IPS-20b (cell line): ENCODE data around the gene EHHADH.

Experiments
- H3K27ac ChIP-seq: one replicate; pipeline ENCODE4 v1.5.1; 2013; ENCODE audit warnings: low read length
- H3K27me3 ChIP-seq: 2 replicates; pipeline ENCODE4 v1.6.1; 2013; ENCODE audit warnings: mild to moderate bottlenecking, low read length, inconsistent platforms; ENCODE audit not compliant: insufficient read depth
- H3K36me3 ChIP-seq: 2 replicates; pipeline ENCODE4 v1.6.1; 2013; ENCODE audit warnings: low read depth, mild to moderate bottlenecking, inconsistent platforms, low read length, moderate library complexity; ENCODE audit not compliant: insufficient read depth
- H3K4me1 ChIP-seq: 2 replicates; pipeline ENCODE4 v1.6.1; 2013; ENCODE audit warnings: mild to moderate bottlenecking, control low read depth, inconsistent platforms, low read length, moderate library complexity; ENCODE audit not compliant: insufficient read depth
- H3K4me3 ChIP-seq: 2 replicates; pipeline ENCODE4 v1.5.1; 2013; ENCODE audit warnings: mild to moderate bottlenecking, low read length, inconsistent platforms
- H3K9ac ChIP-seq: 2 replicates; pipeline ENCODE4 v1.6.1; 2013; ENCODE audit warnings: low read depth, mild to moderate bottlenecking, inconsistent platforms, low read length, moderate library complexity
- H3K9me3 ChIP-seq: 2 replicates; pipeline ENCODE4 v1.6.1; 2013; ENCODE audit warnings: mild to moderate bottlenecking, low read depth, low read length, inconsistent platforms; ENCODE audit not compliant: insufficient read depth

EHHADH gene

DNA sequence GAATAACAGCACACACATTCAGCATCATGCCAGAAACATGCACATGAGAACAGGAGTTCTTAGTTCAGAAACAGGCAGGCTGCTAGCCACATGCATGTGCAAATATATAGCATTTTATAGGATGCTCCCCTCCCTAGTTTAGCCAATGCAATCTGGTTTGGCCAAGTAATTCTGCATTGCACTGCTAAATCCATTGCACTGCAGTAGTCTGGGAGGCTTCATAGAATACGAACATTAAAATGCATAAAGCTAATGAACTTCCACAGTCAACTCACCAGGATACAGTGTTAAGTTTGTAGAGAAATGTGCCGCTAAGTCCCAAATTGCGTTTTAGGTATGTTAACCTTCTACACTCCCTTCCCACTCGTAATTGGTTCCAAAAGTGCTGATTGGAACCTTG, 41.8 kb downstream of the EHHADH start:
- Histone ChIP-seq H3K9me3 (no peaks in the 10 kb centered on the region), H3K36me3 (no peaks in the 10 kb centered on the region), H3K4me1 (peaks cover 11% of the 10 kb centered on the region), H3K4me3 (no peak overlapping the region), H3K27me3 (no peaks in the 10 kb centered on the region), H3K9ac (no peak overlapping the region), H3K27ac (no peak overlapping the region)

- Histone ChIP-seq H3K27ac (no peak overlapping the region), H3K9ac (no peak overlapping the region), H3K9me3 (no peaks in the 10 kb centered on the region), H3K36me3 (no peaks in the 10 kb centered on the region), H3K27me3 (no peaks in the 10 kb centered on the region), H3K4me1 (no peaks in the 10 kb centered on the region), H3K4me3 (no peak overlapping the region)
These were observed 43.2 kb downstream of the EHHADH start for GRCh38 chr3:185210621-185211142.

- no peaks in the 10 kb centered on the region for H3K9me3 ChIP-seq
- H3K27ac ChIP-seq = no peak overlapping the region
- no peaks in the 10 kb centered on the region for H3K4me1 ChIP-seq
- H3K9ac ChIP-seq = no peak overlapping the region
- no peaks in the 10 kb centered on the region for H3K27me3 ChIP-seq
- H3K36me3 ChIP-seq = no peaks in the 10 kb centered on the region
- H3K4me3 ChIP-seq = no peak overlapping the region
These were observed 45.0 kb downstream of the EHHADH start for GRCh38 chr3:185208823-185209222.

GRCh38 chr3:185207931-185208746, 45.7 kb downstream of the EHHADH start:
- Histone ChIP-seq H3K36me3 (no peaks in the 10 kb centered on the region), H3K27me3 (no peaks in the 10 kb centered on the region), H3K9me3 (no peaks in the 10 kb centered on the region), H3K4me1 (no peaks in the 10 kb centered on the region), H3K4me3 (no peak overlapping the region), H3K9ac (no peak overlapping the region), H3K27ac (no peak overlapping the region)

- Histone ChIP-seq H3K4me3 (no peak overlapping the region), H3K27me3 (no peaks in the 10 kb centered on the region), H3K27ac (no peak overlapping the region), H3K36me3 (no peaks in the 10 kb centered on the region), H3K4me1 (no peaks in the 10 kb centered on the region), H3K9ac (no peak overlapping the region), H3K9me3 (no peaks in the 10 kb centered on the region)
These were observed 46.4 kb downstream of the EHHADH start for GRCh38 chr3:185207481-185207880.

DNA sequence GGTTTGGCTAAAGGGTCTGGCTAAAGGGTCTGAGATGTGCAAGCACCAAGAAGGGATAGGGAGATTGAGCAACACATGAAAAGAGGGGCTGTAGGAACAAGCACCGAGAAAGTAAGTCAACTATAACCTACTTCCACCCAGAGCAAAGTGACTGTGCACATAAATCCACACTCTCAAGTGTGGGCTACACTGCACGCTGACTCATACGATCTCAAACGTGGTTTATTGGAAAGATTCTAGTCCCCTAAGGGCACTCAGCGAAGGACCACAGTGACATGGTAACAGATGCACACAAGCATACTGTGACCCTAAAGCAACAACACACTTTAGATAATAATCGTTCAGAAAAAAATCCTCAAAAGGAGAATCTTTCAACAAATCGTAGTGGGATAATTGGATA, 48.0 kb downstream of the EHHADH start:
- Histone ChIP-seq H3K9ac (no peak overlapping the region), H3K4me1 (no peaks in the 10 kb centered on the region), H3K27me3 (no peaks in the 10 kb centered on the region), H3K36me3 (no peaks in the 10 kb centered on the region), H3K27ac (no peak overlapping the region), H3K9me3 (no peaks in the 10 kb centered on the region), H3K4me3 (no peak overlapping the region)

- H3K9me3 ChIP-seq = no peaks in the 10 kb centered on the region
- H3K36me3 ChIP-seq = no peaks in the 10 kb centered on the region
- no peaks in the 10 kb centered on the region for H3K4me1 ChIP-seq
- H3K4me3 ChIP-seq = no peak overlapping the region
- no peak overlapping the region for H3K27ac ChIP-seq
- H3K9ac ChIP-seq = no peak overlapping the region
- H3K27me3 ChIP-seq = no peaks in the 10 kb centered on the region
These were observed 49.0 kb downstream of the EHHADH start for GRCh38 chr3:185204894-185205293.

DNA sequence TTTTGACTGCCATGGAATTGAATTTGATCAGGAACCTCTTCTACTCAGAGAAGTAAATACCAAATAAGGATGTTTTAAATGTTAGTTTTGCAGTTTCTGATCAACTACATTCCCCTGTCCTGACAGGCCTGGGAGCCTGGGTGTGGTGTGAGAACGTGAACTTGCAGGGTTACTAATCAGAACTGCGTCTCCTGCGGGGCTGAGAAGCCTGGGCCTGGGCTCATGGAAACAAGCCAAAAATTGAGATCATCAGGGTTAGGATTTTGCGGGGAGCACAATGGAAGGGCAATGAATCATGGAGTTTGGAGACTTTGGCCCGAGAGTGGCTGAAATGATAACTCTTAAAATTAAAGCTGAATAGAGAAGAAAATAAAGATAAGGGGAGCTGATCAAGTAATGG, 53.2 kb downstream of the EHHADH start:
- Histone ChIP-seq H3K9ac (no peak overlapping the region), H3K27ac (no peak overlapping the region), H3K4me1 (no peaks in the 10 kb centered on the region), H3K9me3 (no peaks in the 10 kb centered on the region), H3K27me3 (no peaks in the 10 kb centered on the region), H3K4me3 (no peak overlapping the region), H3K36me3 (no peaks in the 10 kb centered on the region)

GRCh38 chr3:185199671-185200070, 54.2 kb downstream of the EHHADH start:
- H3K27ac ChIP-seq = no peak overlapping the region
- H3K36me3 ChIP-seq = no peaks in the 10 kb centered on the region
- no peaks in the 10 kb centered on the region for H3K27me3 ChIP-seq
- no peak overlapping the region for H3K4me3 ChIP-seq
- no peaks in the 10 kb centered on the region for H3K4me1 ChIP-seq
- H3K9ac ChIP-seq = no peak overlapping the region
- no peaks in the 10 kb centered on the region for H3K9me3 ChIP-seq

GRCh38 chr3:185199206-185199605, 54.6 kb downstream of the EHHADH start:
- Histone ChIP-seq H3K27me3 (no peaks in the 10 kb centered on the region), H3K36me3 (no peaks in the 10 kb centered on the region), H3K9me3 (no peaks in the 10 kb centered on the region), H3K27ac (no peak overlapping the region), H3K4me1 (no peaks in the 10 kb centered on the region), H3K4me3 (no peak overlapping the region), H3K9ac (no peak overlapping the region)

GRCh38 chr3:185197068-185197467, 56.8 kb downstream of the EHHADH start:
- Histone ChIP-seq H3K9ac (no peak overlapping the region), H3K9me3 (no peaks in the 10 kb centered on the region), H3K27ac (no peak overlapping the region), H3K4me3 (no peak overlapping the region), H3K4me1 (no peaks in the 10 kb centered on the region), H3K27me3 (no peaks in the 10 kb centered on the region), H3K36me3 (no peaks in the 10 kb centered on the region)

- H3K36me3 ChIP-seq = no peaks in the 10 kb centered on the region
- no peaks in the 10 kb centered on the region for H3K27me3 ChIP-seq
- H3K4me1 ChIP-seq = no peaks in the 10 kb centered on the region
- H3K4me3 ChIP-seq = no peak overlapping the region
- H3K27ac ChIP-seq = no peak overlapping the region
- H3K9ac ChIP-seq = no peak overlapping the region
- H3K9me3 ChIP-seq = no peaks in the 10 kb centered on the region
These were observed 58.2 kb downstream of the EHHADH start for GRCh38 chr3:185195652-185196051.
